Liver (tissue), 9 donors: ENCODE measurements around the gene PALMD. TPM values are rescaled to one million over a fixed set of nuclear protein-coding genes. Genes with fewer than 3 reads are reported as not detected.
A peak's percentile ranks its signal among the peaks of the same experiment; 100 is the strongest.

Experiments
- DNase-seq: peaks from one replicate; pipeline ENCODE4 v3.0.0-alpha.2; 2017; ENCODE audit warnings: low spot score
- H3K27ac ChIP-seq, 2 donors: one replicate each; pipeline ENCODE4 v1.7.0; 2013; ENCODE audit warnings: inconsistent platforms in 2 of 2, low read length in 2 of 2, control low read depth in 1 of 2, low read depth in 1 of 2, mild to moderate bottlenecking in 1 of 2
- H3K27me3 ChIP-seq, 4 donors: one replicate each; pipeline versions ENCODE4 v1.6.1 to v1.7.0; 2013; ENCODE audit warnings: low read length in 3 of 4, inconsistent platforms in 1 of 4, mild to moderate bottlenecking in 1 of 4, moderate library complexity in 1 of 4; ENCODE audit not compliant: control insufficient read depth in 4 of 4, insufficient read depth in 4 of 4
- H3K36me3 ChIP-seq, 4 donors: one replicate each; pipeline versions ENCODE4 v1.6.1 to v1.7.0; 2013; ENCODE audit warnings: low read length in 3 of 4, mild to moderate bottlenecking in 3 of 4, low read depth in 1 of 4, moderate library complexity in 1 of 4; ENCODE audit not compliant: control insufficient read depth in 4 of 4, insufficient read depth in 3 of 4
- H3K4me1 ChIP-seq, 4 donors: one replicate each; pipeline versions ENCODE4 v1.6.1 to v1.7.0; 2013; ENCODE audit warnings: low read length in 3 of 4, mild to moderate bottlenecking in 3 of 4, moderate library complexity in 1 of 4; ENCODE audit not compliant: control insufficient read depth in 4 of 4, insufficient read depth in 4 of 4
- H3K4me3 ChIP-seq, 3 donors: one replicate each; pipeline versions ENCODE4 v1.6.1 to v1.7.0; 2013; ENCODE audit warnings: low read length in 3 of 3, control low read depth in 1 of 3, low read depth in 1 of 3, mild to moderate bottlenecking in 1 of 3
- H3K9ac ChIP-seq, 2 donors: one replicate each; pipeline ENCODE4 v1.7.0; 2013; ENCODE audit warnings: low read length in 2 of 2, mild to moderate bottlenecking in 2 of 2, moderate library complexity in 2 of 2, control low read depth in 1 of 2, low read depth in 1 of 2
- H3K9me3 ChIP-seq, 4 donors: one replicate each; pipeline versions ENCODE4 v1.6.1 to v1.7.0; 2013; ENCODE audit warnings: low read length in 3 of 4; ENCODE audit not compliant: control insufficient read depth in 4 of 4
- EGR1 ChIP-seq, 2 donors: IDR thresholded peaks; 2 replicates each; pipeline ENCODE4 v1.6.1; 2016 to 2018; ENCODE audit warnings: antibody characterized with exemption in 2 of 2, low read depth in 2 of 2
- FOXA1 ChIP-seq: IDR thresholded peaks from 2 replicates; pipeline ENCODE4 v1.6.1; 2016; ENCODE audit warnings: antibody characterized with exemption
- FOXA2 ChIP-seq: IDR thresholded peaks from 2 replicates; pipeline ENCODE4 v1.6.1; 2016; ENCODE audit warnings: antibody characterized with exemption
- GABPA ChIP-seq, 2 donors: IDR thresholded peaks in 1 of 2; conservative IDR thresholded peaks in 1 of 2; 2 replicates each; pipeline ENCODE4 v1.6.1; 2016; ENCODE audit warnings: antibody characterized with exemption in 2 of 2, mild to moderate bottlenecking in 1 of 2, moderate library complexity in 1 of 2
- HNF4A ChIP-seq, 2 donors: conservative IDR thresholded peaks; 2 replicates each; pipeline ENCODE4 v1.6.1; 2016; ENCODE audit warnings: antibody characterized with exemption in 2 of 2, mild to moderate bottlenecking in 2 of 2
- HNF4G ChIP-seq: IDR thresholded peaks from 2 replicates; pipeline ENCODE4 v1.6.1; 2016; ENCODE audit warnings: antibody characterized with exemption
- JUND ChIP-seq, 2 donors: IDR thresholded peaks; 2 replicates each; pipeline ENCODE4 v1.6.1; 2016; ENCODE audit warnings: antibody characterized with exemption in 2 of 2
- NR2F2 ChIP-seq: IDR thresholded peaks from 2 replicates; pipeline ENCODE4 v1.6.1; 2016; ENCODE audit warnings: antibody characterized with exemption
- RAD21 ChIP-seq, 2 donors: IDR thresholded peaks; 2 replicates each; pipeline ENCODE4 v1.6.1; 2016; ENCODE audit warnings: antibody characterized with exemption in 2 of 2, mild to moderate bottlenecking in 2 of 2
- RXRA ChIP-seq, 2 donors: IDR thresholded peaks; 2 replicates each; pipeline ENCODE4 v1.6.1; 2017 to 2018; ENCODE audit warnings: antibody characterized with exemption in 2 of 2, mild to moderate bottlenecking in 1 of 2
- SP1 ChIP-seq: IDR thresholded peaks from 2 replicates; pipeline ENCODE4 v1.6.1; 2018; ENCODE audit warnings: antibody characterized with exemption, mild to moderate bottlenecking
- TAF1 ChIP-seq: conservative IDR thresholded peaks from 2 replicates; pipeline ENCODE4 v1.6.1; 2016; ENCODE audit warnings: antibody characterized with exemption, mild to moderate bottlenecking
- YY1 ChIP-seq: IDR thresholded peaks from 2 replicates; pipeline ENCODE4 v1.6.1; 2016; ENCODE audit warnings: antibody characterized with exemption, mild to moderate bottlenecking
- WGBS: extraction: QIAGEN DNeasy Blood & Tissue Kit; methylation state at CpG from one replicate; pipeline ENCODE4 v1.1.7; 2013; 5-methylcytosine and 5-hydroxymethylcytosine counted together
- polyA plus RNA-seq, 2 donors: library from polyadenylated mRNA; stranded (reverse) in 1 of 2; unstranded in 1 of 2; fragments of 200-250 nt in 1 of 2; fragments of >200 nt in 1 of 2; fragmentation: Nextera tagmentation in 1 of 2; extraction: Ambion mirVana in 1 of 2; gene quantifications; one replicate each; pipeline versions ENCODE4 v1.2.1 to v1.2.3, GENCODE V29; 2013 to 2015
- total RNA-seq, 2 donors: library from RNA; depleted of rRNA; stranded (reverse); fragments of >200 nt; gene quantifications; one replicate each; pipeline ENCODE4 v1.2.3, GENCODE V29; 2014
- TF ChIP-seq, protein P1 (sequence below): fragments of 150-350 bp; IDR thresholded peaks from 2 replicates; pipeline ENCODE4 v1.5.1; 2017; ENCODE audit warnings: improper control_type of control experiment, low read depth, low read length; ENCODE audit not compliant: missing input control
- TF ChIP-seq, protein P2 (sequence below): IDR thresholded peaks from 2 replicates; pipeline ENCODE4 v1.6.1; 2016; ENCODE audit warnings: antibody characterized with exemption
- TF ChIP-seq, protein P3 (sequence below): IDR thresholded peaks from 2 replicates; pipeline ENCODE4 v1.6.1; 2016; ENCODE audit warnings: antibody characterized with exemption
- TF ChIP-seq, protein P4 (sequence below): IDR thresholded peaks from 2 replicates; pipeline ENCODE4 v1.6.1; 2016; ENCODE audit warnings: antibody characterized with exemption, mild to moderate bottlenecking
- TF ChIP-seq, protein P5 (sequence below): IDR thresholded peaks from 2 replicates; pipeline ENCODE4 v1.6.1; 2016; ENCODE audit warnings: antibody characterized with exemption
- donor health status: healthy.
- donor health status: healthy.
- donor health status: healthy.
- donor health status: healthy.
- donor health status: healthy.

Gene PALMD
- total and polyA plus RNA-seq, 4 donors, result 9.7 to 24.0 (median 19.5) TPM

DNA sequence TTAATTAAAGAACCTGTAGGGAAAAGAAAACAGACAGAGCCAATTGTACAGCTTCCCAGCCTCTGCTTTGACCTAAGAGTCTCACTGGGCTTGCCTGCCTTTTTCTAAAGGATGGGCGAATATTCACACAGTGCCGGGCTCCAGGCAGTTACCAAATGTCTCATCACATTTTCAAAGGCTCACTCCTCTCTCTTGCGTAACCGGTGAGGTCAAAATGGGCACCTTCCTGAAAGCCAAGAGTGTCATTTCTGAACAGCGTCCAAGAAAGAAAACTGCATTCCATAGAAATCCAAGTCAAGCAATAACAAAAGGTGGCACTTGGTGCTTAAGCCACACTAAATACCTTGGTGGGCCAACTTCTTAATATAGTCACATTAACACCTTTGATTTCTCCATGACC, 710 bp upstream of the PALMD start:
- 38% methylated on average over 5 of the region's 5 CpGs for WGBS
- Histone ChIP-seq H3K4me1 (peaks cover 2 to 33% (median 19%) of the 10 kb centered on the region in 4 donors), H3K4me3 (peak overlapping the region in 2 of 3 donors; percentile 58 to 79), H3K9ac (peak overlapping the region in 1 of 2 donors; percentile 93), H3K9me3 (no peaks in the 10 kb centered on the region), H3K36me3 (no peaks in the 10 kb centered on the region), H3K27ac (peak overlapping the region; percentile 81 to 86), H3K27me3 (no peaks in the 10 kb centered on the region)
- DNase-seq, result peak; percentile 43
- TF ChIP-seq, protein P1, sequence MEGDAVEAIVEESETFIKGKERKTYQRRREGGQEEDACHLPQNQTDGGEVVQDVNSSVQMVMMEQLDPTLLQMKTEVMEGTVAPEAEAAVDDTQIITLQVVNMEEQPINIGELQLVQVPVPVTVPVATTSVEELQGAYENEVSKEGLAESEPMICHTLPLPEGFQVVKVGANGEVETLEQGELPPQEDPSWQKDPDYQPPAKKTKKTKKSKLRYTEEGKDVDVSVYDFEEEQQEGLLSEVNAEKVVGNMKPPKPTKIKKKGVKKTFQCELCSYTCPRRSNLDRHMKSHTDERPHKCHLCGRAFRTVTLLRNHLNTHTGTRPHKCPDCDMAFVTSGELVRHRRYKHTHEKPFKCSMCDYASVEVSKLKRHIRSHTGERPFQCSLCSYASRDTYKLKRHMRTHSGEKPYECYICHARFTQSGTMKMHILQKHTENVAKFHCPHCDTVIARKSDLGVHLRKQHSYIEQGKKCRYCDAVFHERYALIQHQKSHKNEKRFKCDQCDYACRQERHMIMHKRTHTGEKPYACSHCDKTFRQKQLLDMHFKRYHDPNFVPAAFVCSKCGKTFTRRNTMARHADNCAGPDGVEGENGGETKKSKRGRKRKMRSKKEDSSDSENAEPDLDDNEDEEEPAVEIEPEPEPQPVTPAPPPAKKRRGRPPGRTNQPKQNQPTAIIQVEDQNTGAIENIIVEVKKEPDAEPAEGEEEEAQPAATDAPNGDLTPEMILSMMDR, result no peak
- TF ChIP-seq YY1, result peak; percentile 78
- TF ChIP-seq RXRA (IDR thresholded peaks at IDR 0.05), result peak; percentile 57 to 69
- TF ChIP-seq, protein P2, sequence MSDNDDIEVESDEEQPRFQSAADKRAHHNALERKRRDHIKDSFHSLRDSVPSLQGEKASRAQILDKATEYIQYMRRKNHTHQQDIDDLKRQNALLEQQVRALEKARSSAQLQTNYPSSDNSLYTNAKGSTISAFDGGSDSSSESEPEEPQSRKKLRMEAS, result no peak
- TF ChIP-seq, protein P3, sequence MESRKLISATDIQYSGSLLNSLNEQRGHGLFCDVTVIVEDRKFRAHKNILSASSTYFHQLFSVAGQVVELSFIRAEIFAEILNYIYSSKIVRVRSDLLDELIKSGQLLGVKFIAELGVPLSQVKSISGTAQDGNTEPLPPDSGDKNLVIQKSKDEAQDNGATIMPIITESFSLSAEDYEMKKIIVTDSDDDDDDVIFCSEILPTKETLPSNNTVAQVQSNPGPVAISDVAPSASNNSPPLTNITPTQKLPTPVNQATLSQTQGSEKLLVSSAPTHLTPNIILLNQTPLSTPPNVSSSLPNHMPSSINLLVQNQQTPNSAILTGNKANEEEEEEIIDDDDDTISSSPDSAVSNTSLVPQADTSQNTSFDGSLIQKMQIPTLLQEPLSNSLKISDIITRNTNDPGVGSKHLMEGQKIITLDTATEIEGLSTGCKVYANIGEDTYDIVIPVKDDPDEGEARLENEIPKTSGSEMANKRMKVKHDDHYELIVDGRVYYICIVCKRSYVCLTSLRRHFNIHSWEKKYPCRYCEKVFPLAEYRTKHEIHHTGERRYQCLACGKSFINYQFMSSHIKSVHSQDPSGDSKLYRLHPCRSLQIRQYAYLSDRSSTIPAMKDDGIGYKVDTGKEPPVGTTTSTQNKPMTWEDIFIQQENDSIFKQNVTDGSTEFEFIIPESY, result no peak
- TF ChIP-seq HNF4A (conservative IDR thresholded peaks at IDR 0.05), result peak; percentile 65 to 68
- TF ChIP-seq, protein P4, sequence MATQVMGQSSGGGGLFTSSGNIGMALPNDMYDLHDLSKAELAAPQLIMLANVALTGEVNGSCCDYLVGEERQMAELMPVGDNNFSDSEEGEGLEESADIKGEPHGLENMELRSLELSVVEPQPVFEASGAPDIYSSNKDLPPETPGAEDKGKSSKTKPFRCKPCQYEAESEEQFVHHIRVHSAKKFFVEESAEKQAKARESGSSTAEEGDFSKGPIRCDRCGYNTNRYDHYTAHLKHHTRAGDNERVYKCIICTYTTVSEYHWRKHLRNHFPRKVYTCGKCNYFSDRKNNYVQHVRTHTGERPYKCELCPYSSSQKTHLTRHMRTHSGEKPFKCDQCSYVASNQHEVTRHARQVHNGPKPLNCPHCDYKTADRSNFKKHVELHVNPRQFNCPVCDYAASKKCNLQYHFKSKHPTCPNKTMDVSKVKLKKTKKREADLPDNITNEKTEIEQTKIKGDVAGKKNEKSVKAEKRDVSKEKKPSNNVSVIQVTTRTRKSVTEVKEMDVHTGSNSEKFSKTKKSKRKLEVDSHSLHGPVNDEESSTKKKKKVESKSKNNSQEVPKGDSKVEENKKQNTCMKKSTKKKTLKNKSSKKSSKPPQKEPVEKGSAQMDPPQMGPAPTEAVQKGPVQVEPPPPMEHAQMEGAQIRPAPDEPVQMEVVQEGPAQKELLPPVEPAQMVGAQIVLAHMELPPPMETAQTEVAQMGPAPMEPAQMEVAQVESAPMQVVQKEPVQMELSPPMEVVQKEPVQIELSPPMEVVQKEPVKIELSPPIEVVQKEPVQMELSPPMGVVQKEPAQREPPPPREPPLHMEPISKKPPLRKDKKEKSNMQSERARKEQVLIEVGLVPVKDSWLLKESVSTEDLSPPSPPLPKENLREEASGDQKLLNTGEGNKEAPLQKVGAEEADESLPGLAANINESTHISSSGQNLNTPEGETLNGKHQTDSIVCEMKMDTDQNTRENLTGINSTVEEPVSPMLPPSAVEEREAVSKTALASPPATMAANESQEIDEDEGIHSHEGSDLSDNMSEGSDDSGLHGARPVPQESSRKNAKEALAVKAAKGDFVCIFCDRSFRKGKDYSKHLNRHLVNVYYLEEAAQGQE, result no peak
- no peak for TF ChIP-seq GABPA (IDR thresholded peaks at IDR 0.05 in 1 of 2, conservative IDR thresholded peaks at IDR 0.05 in 1 of 2)
- no peak for TF ChIP-seq FOXA2
- peak; percentile 40 for TF ChIP-seq NR2F2
- no peak for TF ChIP-seq HNF4G
- TF ChIP-seq JUND (IDR thresholded peaks at IDR 0.05), result peak in 1 of 2 donors; percentile 60
- TF ChIP-seq FOXA1, result no peak
- TF ChIP-seq, protein P5, sequence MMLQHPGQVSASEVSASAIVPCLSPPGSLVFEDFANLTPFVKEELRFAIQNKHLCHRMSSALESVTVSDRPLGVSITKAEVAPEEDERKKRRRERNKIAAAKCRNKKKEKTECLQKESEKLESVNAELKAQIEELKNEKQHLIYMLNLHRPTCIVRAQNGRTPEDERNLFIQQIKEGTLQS, result no peak
- no peak for TF ChIP-seq EGR1 (IDR thresholded peaks at IDR 0.05; ENCODE audit: low read depth in 2 of 2)
- TF ChIP-seq RAD21 (IDR thresholded peaks at IDR 0.05), result peak; percentile 23 to 51
- no peak for TF ChIP-seq TAF1
- peak; percentile 3 for TF ChIP-seq SP1
